ENCODE data around the gene FAM171A2. TPM values are rescaled to one million over a fixed set of nuclear protein-coding genes. Genes with fewer than 3 reads are reported as not detected.
"Not testable (repeated sequence)": the region's sequence is repeated elsewhere in the genome, so short reads cannot be mapped to it uniquely, and the experiment has no call there.

FAM171A2 gene
- total RNA-seq, 4 donors from 2014 or later: 0.42 to 2.0 (median 1.2) TPM

- intact Hi-C loops (cut with DNase I): no loop called here
- no peak overlapping the region for H3K4me3 ChIP-seq
- H3K27me3 ChIP-seq: no peaks in the 10 kb centered on the region
- TF ChIP-seq POLR2AphosphoS5 (IDR thresholded peaks at IDR 0.05) (no peak), EP300 (IDR thresholded peaks at IDR 0.05) (no peak), POLR2A (IDR thresholded peaks at IDR 0.05; ENCODE audit: low read depth) (no peak), CTCF (IDR thresholded peaks at IDR 0.05) (no peak)
- H3K27ac ChIP-seq (replicated peaks in 1 of 4): no peak overlapping the region
- no peaks in the 10 kb centered on the region for H3K4me1 ChIP-seq
- peaks cover 3 to 35% (median 32%) of the 10 kb centered on the region in 4 donors for H3K36me3 ChIP-seq
- no peaks in the 10 kb centered on the region for H3K9me3 ChIP-seq
- 94% methylated on average over 2 of the region's 2 CpGs for WGBS
- no peak for DNase-seq (ENCODE audit: extremely low spot score)
Observed at GRCh38 chr17:44394833-44395232, 31.2 kb upstream of the FAM171A2 start.

- peaks cover 0 to 28% (median 25%) of the 10 kb centered on the region in 4 donors for H3K36me3 ChIP-seq
- H3K9me3 ChIP-seq; H3K4me3 ChIP-seq; H3K27ac ChIP-seq (replicated peaks in 1 of 4); DNase-seq (ENCODE audit: extremely low spot score); H3K4me1 ChIP-seq; intact Hi-C loops (cut with DNase I); H3K27me3 ChIP-seq: not testable (repeated sequence)
- 88% methylated on average over 9 of the region's 9 CpGs for WGBS
Observed at GRCh38 chr17:44394112-44394511, 30.5 kb upstream of the FAM171A2 start.

GRCh38 chr17:44390250-44390870 is 26.7 kb upstream of the FAM171A2 start:
- intact Hi-C loops (cut with DNase I): no loop called here
- no peak overlapping the region for H3K4me3 ChIP-seq
- no peak for TF ChIP-seq EP300 (IDR thresholded peaks at IDR 0.05)
- H3K27me3 ChIP-seq: peaks cover 0 to 7% (median 0%) of the 10 kb centered on the region in 4 donors
- DNase-seq (ENCODE audit: extremely low spot score): no peak
- 77% methylated on average over 10 of the region's 10 CpGs for WGBS
- H3K4me1 ChIP-seq: peaks cover 8 to 9% (median 9%) of the 10 kb centered on the region in 4 donors
- no peaks in the 10 kb centered on the region for H3K9me3 ChIP-seq
- no peaks in the 10 kb centered on the region for H3K36me3 ChIP-seq
- H3K27ac ChIP-seq (replicated peaks in 1 of 4): no peak overlapping the region

GRCh38 chr17:44389723-44390202 is 26.1 kb upstream of the FAM171A2 start:
- Histone ChIP-seq H3K36me3 (no peaks in the 10 kb centered on the region), H3K9me3 (no peaks in the 10 kb centered on the region), H3K27me3 (peaks cover 0 to 13% (median 0%) of the 10 kb centered on the region in 4 donors), H3K4me1 (peaks cover 11 to 15% (median 14%) of the 10 kb centered on the region in 4 donors), H3K27ac (replicated peaks in 1 of 4) (no peak overlapping the region), H3K4me3 (no peak overlapping the region)
- intact Hi-C loops (cut with DNase I): no loop called here
- TF ChIP-seq CTCF (IDR thresholded peaks at IDR 0.05) (no peak), POLR2A (IDR thresholded peaks at IDR 0.05; ENCODE audit: low read depth) (no peak), POLR2AphosphoS5 (IDR thresholded peaks at IDR 0.05) (no peak), EP300 (IDR thresholded peaks at IDR 0.05) (no peak)
- 63% methylated on average over 4 of the region's 6 CpGs for WGBS
- no peak for DNase-seq (ENCODE audit: extremely low spot score)

GRCh38 chr17:44389281-44389680 is 25.6 kb upstream of the FAM171A2 start, which contains the start of gene ITGA2B:
ITGA2B (minus strand) TSS chr17:44389649; CDS start chr17:44389473, 176 bp downstream.
- Histone ChIP-seq H3K4me3 (no peak within 1 kb of the TSS), H3K27me3 (peaks cover 0 to 18% (median 0%) of the 10 kb centered on the region in 4 donors), H3K27ac (replicated peaks in 1 of 4) (no peak within 1 kb of the TSS), H3K36me3 (no peaks in the 10 kb centered on the region), H3K4me1 (peaks cover 15 to 20% (median 19%) of the 10 kb centered on the region in 4 donors), H3K9me3 (no peaks in the 10 kb centered on the region)
- 62% methylated on average over 1 of the region's 1 CpG for WGBS
- no peak for TF ChIP-seq POLR2AphosphoS5 (IDR thresholded peaks at IDR 0.05)
- TF ChIP-seq EP300 (IDR thresholded peaks at IDR 0.05): no peak
- TF ChIP-seq POLR2A (IDR thresholded peaks at IDR 0.05; ENCODE audit: low read depth): no peak
- TF ChIP-seq CTCF (IDR thresholded peaks at IDR 0.05): no peak
- intact Hi-C loops (cut with DNase I): no loop called here
- no peak for DNase-seq (ENCODE audit: extremely low spot score)

Measured in esophagus muscularis mucosa (tissue), 4 donors.